Uterus (tissue), 4 donors: ENCODE data around the gene SAP130. TPM values are rescaled to one million over a fixed set of nuclear protein-coding genes. Genes with fewer than 3 reads are reported as not detected.

Experiments
- DNase-seq, 2 donors: peaks; one replicate each; pipeline ENCODE4 v3.0.0-alpha.2; 2019 to 2020
- H3K27ac ChIP-seq, 2 donors: fragments of 200-600 bp; sonication (generic); 1 replicate in 1 of 2; 2 replicates in 1 of 2; pipeline ENCODE4 v1.5.1; 2016 to 2018
- H3K27me3 ChIP-seq, 2 donors: fragments of 200-600 bp; sonication (generic); one replicate each; pipeline ENCODE4 v1.5.1; 2018 to 2019; ENCODE audit warnings: control low read depth in 1 of 2
- H3K36me3 ChIP-seq, 2 donors: fragments of 200-600 bp; sonication (generic); one replicate each; pipeline ENCODE4 v1.5.1; 2019; ENCODE audit warnings: control low read depth in 1 of 2
- H3K4me1 ChIP-seq, 2 donors: fragments of 200-600 bp; sonication (generic); one replicate each; pipeline ENCODE4 v1.5.1; 2018 to 2019; ENCODE audit warnings: control low read depth in 1 of 2
- H3K4me3 ChIP-seq, 2 donors: fragments of 200-600 bp; sonication (generic); 1 replicate in 1 of 2; 2 replicates in 1 of 2; pipeline ENCODE4 v1.5.1; 2018 to 2019; ENCODE audit warnings: mild to moderate bottlenecking in 1 of 2
- H3K9me3 ChIP-seq, 2 donors: fragments of 200-600 bp; sonication (generic); one replicate each; pipeline ENCODE4 v1.5.1; 2019; ENCODE audit warnings: control low read depth in 1 of 2
- CTCF ChIP-seq, 4 experiments: fragments of 200-600 bp in 2 of 4; fragments of 450-650 bp in 2 of 4; sonication (generic) in 2 of 4; IDR thresholded peaks; one replicate each; pipeline ENCODE4 v1.5.1; 2016 to 2019; ENCODE audit warnings: antibody characterized with exemption in 4 of 4, mild to moderate bottlenecking in 2 of 4, moderate library complexity in 1 of 4
- POLR2A ChIP-seq, 2 donors: fragments of 450-650 bp; IDR thresholded peaks; one replicate each; pipeline ENCODE4 v1.6.1; 2016; ENCODE audit warnings: antibody characterized with exemption in 2 of 2, mild to moderate bottlenecking in 1 of 2, moderate library complexity in 1 of 2
- intact Hi-C: fragments of 100-400 bp; cut with DNase I; formaldehyde crosslinking; loops from one replicate; pipeline ENCODE4 v1.15.1; 2023; ENCODE audit warnings: low total_unique reads
- total RNA-seq, 4 donors: library from RNA; depleted of rRNA in 3 of 4; stranded (reverse); fragments of >200 nt in 3 of 4; gene quantifications; one replicate each; pipeline versions ENCODE4 v1.1.0 to v1.2.4, GENCODE V29; 2014 to 2023
- donor health status: DM: yes; HTN: yes; CAD: no.

SAP130 gene
- total RNA-seq, 4 donors from 2014 or later = 3.6 to 47.0 (median 5.9) TPM

DNA sequence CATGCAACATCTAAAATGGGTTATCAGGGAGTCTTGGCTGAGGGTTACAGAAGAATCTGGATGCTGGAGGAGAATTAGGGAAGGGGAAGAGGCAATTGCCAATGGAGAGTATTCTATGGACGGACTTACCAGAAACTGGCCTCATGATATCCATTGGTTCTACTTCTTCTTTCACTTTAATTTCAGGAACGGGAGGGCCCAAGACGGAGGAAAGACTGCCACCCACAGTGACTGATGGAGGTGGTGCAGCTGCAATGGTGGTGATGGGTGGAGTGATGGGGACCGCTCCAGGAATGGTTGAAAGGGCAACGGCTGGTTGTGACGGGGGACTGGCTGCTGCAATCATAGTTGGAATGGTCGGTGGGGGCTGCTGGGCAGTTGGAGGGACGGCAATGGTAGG, 73.0 kb downstream of the SAP130 start:
- intact Hi-C loops = no loop called here
- H3K4me3 ChIP-seq = no peak overlapping the region
- H3K27me3 ChIP-seq = no peaks in the 10 kb centered on the region
- no peaks in the 10 kb centered on the region for H3K4me1 ChIP-seq
- no peaks in the 10 kb centered on the region for H3K36me3 ChIP-seq
- no peaks in the 10 kb centered on the region for H3K9me3 ChIP-seq
- no peak for DNase-seq
- TF ChIP-seq CTCF (IDR thresholded peaks at IDR 0.05) = no peak
- TF ChIP-seq POLR2A (IDR thresholded peaks at IDR 0.05) = no peak
- no peak overlapping the region for H3K27ac ChIP-seq

DNA sequence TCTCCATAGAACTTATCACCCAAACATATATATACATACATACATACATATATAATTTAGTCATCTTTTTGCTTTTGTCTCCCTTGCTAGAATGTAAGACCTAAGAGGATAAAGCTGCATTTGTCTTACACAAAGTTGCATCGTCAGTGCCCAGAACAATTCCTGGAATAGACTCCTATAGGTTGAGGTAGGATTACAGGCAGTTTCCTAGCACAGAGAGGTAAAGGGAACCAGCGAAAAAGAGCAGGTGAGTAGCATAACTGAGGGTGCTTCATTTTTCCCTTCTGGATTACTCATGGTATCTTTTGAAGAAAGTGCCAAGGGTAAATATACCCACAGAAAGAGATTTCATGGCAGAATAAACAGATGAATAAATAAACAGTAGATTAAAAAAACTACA, 74.0 kb downstream of the SAP130 start:
- intact Hi-C loops = no loop called here
- H3K36me3 ChIP-seq = no peaks in the 10 kb centered on the region
- peak overlapping the region in 1 of 2 donors; percentile 0 for H3K27ac ChIP-seq
- H3K4me1 ChIP-seq = no peaks in the 10 kb centered on the region
- no peak for DNase-seq
- TF ChIP-seq POLR2A (IDR thresholded peaks at IDR 0.05) = no peak
- no peak for TF ChIP-seq CTCF (IDR thresholded peaks at IDR 0.05)
- H3K4me3 ChIP-seq = no peak overlapping the region
- no peaks in the 10 kb centered on the region for H3K27me3 ChIP-seq
- H3K9me3 ChIP-seq = no peaks in the 10 kb centered on the region

GRCh38 chr2:127953128-127953718, 74.6 kb downstream of the SAP130 start:
- Histone ChIP-seq H3K4me3 (no peak overlapping the region), H3K4me1 (no peaks in the 10 kb centered on the region), H3K27ac (peak overlapping the region in 1 of 2 donors; percentile 0), H3K9me3 (no peaks in the 10 kb centered on the region), H3K27me3 (no peaks in the 10 kb centered on the region), H3K36me3 (no peaks in the 10 kb centered on the region)
- peak in 1 of 2 donors; percentile 38 for DNase-seq
- intact Hi-C loops = no loop called here
- TF ChIP-seq POLR2A (IDR thresholded peaks at IDR 0.05) = no peak
- no peak for TF ChIP-seq CTCF (IDR thresholded peaks at IDR 0.05)

GRCh38 chr2:127951026-127951425, 76.8 kb downstream of the SAP130 start:
- TF ChIP-seq CTCF (IDR thresholded peaks at IDR 0.05) (no peak), POLR2A (IDR thresholded peaks at IDR 0.05) (no peak)
- Histone ChIP-seq H3K4me1 (no peaks in the 10 kb centered on the region), H3K27me3 (no peaks in the 10 kb centered on the region), H3K4me3 (no peak overlapping the region), H3K27ac (no peak overlapping the region), H3K9me3 (no peaks in the 10 kb centered on the region), H3K36me3 (no peaks in the 10 kb centered on the region)
- DNase-seq = no peak
- intact Hi-C loops = no loop called here

DNA sequence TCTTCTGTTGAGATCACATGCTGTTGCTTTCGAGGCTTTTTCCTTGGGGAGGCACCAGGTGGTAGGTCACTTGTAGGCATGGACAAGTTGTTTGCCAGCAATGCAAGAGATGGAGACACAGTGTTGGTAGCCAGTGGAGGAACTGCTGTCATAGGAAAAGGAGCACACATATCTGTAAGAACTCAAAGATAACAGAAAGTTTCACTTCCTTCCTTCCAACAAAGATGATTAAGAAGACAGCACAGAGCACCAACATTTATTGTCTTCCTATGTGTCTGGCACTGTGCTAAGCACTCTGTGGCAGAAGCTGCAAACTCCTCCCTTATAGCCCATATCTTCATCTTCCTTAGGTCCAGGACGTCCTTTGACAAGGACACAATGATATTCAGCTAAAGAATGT, 77.6 kb downstream of the SAP130 start:
- H3K9me3 ChIP-seq = no peaks in the 10 kb centered on the region
- H3K36me3 ChIP-seq = no peaks in the 10 kb centered on the region
- H3K4me1 ChIP-seq = no peaks in the 10 kb centered on the region
- intact Hi-C loops = no loop called here
- TF ChIP-seq CTCF (IDR thresholded peaks at IDR 0.05) (no peak), POLR2A (IDR thresholded peaks at IDR 0.05) (no peak)
- no peak overlapping the region for H3K4me3 ChIP-seq
- DNase-seq = no peak
- H3K27ac ChIP-seq = no peak overlapping the region
- no peaks in the 10 kb centered on the region for H3K27me3 ChIP-seq
